Lower leg skin (tissue), 4 donors: ENCODE results near the gene DNAL4. TPM values are rescaled to one million over a fixed set of nuclear protein-coding genes. Genes with fewer than 3 reads are reported as not detected.

Experiments
- DNase-seq, 2 donors: peaks; one replicate each; pipeline ENCODE4 v3.0.0-alpha.2; 2019; ENCODE audit warnings: low spot score in 2 of 2
- H3K4me3 ChIP-seq: fragments of 200-600 bp; sonication (generic); 2 replicates; pipeline ENCODE4 v1.5.1; 2017; ENCODE audit warnings: mild to moderate bottlenecking, low read depth; ENCODE audit not compliant: poor library complexity, severe bottlenecking
- CTCF ChIP-seq, 3 donors: fragments of 450-650 bp; IDR thresholded peaks; one replicate each; pipeline ENCODE4 v1.5.1; 2016; ENCODE audit warnings: antibody characterized with exemption in 3 of 3, mild to moderate bottlenecking in 3 of 3, moderate library complexity in 2 of 3
- POLR2A ChIP-seq, 2 donors: fragments of 450-650 bp; IDR thresholded peaks; one replicate each; pipeline ENCODE4 v1.6.1; 2016 to 2017; ENCODE audit warnings: antibody characterized with exemption in 2 of 2, mild to moderate bottlenecking in 1 of 2, moderate library complexity in 1 of 2
- WGBS, 2 donors: methylation state at CpG; one replicate each; pipeline ENCODE4 v1.1.5; 2018; 5-methylcytosine and 5-hydroxymethylcytosine counted together
- intact Hi-C: fragments of 100-400 bp; cut with DNase I; formaldehyde crosslinking; loops from one replicate; pipeline ENCODE4 v1.15.0; 2023; ENCODE audit warnings: low total_unique reads
- total RNA-seq, 4 donors: library from RNA; depleted of rRNA; stranded (reverse); fragments of >200 nt; gene quantifications; one replicate each; pipeline ENCODE4 v1.1.0, GENCODE V29; 2016

The DNAL4 gene
- total RNA-seq, 4 donors from 2014 or later, result 15.3 to 24.2 (median 23.7) TPM

- no peak for DNase-seq
- H3K4me3 ChIP-seq, result no peak overlapping the region
- TF ChIP-seq CTCF (IDR thresholded peaks at IDR 0.05), result no peak
- TF ChIP-seq POLR2A (IDR thresholded peaks at IDR 0.05), result no peak
- intact Hi-C loops, result no loop called here
- WGBS, 2 donors, result 80% methylated on average over 4 of the region's 4 CpGs
Measured at GRCh38 chr22:38757464-38757757, 36.5 kb downstream of the DNAL4 start.

DNA sequence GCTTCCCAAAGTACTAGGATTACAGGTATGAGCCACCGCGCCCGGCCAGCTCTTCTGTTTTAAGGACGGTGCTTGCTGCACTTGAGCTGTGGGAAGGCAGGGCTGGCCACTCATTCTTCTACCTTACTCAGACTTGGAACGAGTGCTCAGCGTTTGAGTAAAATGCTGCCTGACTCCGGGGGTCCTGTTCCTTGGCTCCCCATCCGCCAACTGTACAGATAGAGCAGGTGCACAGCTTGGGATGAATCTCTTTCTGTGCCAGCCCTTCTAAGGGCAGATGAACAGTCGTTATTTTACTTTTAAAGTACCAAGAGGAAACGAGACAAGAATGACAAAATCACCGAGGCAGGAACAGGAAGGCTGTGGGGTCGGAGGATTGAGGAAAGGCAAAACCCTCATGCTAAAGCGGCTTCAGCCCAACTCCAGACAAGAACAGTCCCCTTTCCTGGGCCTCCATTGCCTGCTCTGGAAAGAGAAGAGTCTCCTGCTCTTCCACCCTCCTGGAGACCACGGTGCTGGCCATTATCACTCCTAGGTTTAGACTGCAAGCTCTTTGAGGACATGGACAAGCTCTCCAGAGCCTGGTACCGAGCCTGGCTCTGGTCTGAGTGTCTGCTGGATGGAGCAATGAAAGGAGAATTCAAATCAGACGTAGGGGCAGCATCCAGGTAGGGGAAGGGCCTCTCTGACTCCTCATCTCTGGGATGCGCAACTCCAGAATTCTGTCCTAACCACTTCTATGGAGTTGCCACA, 37.1 kb downstream of the DNAL4 start:
- DNase-seq, result no peak
- TF ChIP-seq POLR2A (IDR thresholded peaks at IDR 0.05) (no peak), CTCF (IDR thresholded peaks at IDR 0.05) (no peak)
- H3K4me3 ChIP-seq, result no peak overlapping the region
- 69 to 74% methylated on average over 17 of the region's 17 CpGs for WGBS, 2 donors
- intact Hi-C loops, result no loop called here

DNA sequence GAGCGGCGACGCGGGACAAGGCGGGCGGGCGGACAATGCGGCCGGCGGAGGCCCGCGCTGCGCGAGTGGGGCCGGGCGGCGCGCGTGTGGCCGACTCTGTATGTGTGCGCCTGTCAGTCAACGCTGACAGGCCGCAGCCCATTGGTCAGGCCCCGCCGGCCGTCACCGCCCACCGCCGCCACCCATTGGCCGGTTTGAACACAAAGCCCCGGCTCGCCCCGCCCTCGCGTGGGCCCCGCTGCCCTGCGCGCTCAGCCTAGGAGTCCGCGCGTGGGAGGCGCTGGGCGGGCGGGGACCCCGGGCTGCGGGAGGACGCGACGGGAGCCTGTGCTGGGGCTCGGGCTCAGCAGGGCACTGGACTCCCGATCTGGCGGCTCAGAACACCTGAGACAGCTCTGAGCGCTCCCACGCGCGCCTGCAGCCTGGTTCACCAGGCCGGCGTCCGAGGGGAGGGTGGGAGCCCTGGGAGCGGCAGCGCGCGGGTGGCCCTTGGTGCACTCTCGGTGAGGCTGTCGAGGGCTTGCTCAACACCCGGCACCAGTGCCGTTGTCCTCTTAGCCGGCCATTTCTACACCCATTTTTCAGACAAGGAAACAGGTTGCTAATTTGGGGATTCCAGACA, 37.9 kb downstream of the DNAL4 start, which contains the start of gene SUN2:
Gene SUN2, minus strand, starts transcription at position 88 of the 622 bp plus-strand sequence. CDS start 3,370 bp downstream, outside the sequence.
- H3K4me3 ChIP-seq, result peak within 1 kb of the TSS; percentile 44
- 1% methylated on average over 16 to 35 of the region's 68 CpGs for WGBS, 2 donors
- TF ChIP-seq POLR2A (IDR thresholded peaks at IDR 0.05) (no peak), CTCF (IDR thresholded peaks at IDR 0.05) (no peak)
- intact Hi-C loops, result no loop called here
- DNase-seq, result peak; percentile 91 to 99

GRCh38 chr22:38755155-38755910, 38.6 kb downstream of the DNAL4 start:
- peak; percentile 86 to 98 for DNase-seq
- 0% methylated on average over 10 to 15 of the region's 74 CpGs for WGBS, 2 donors
- peak overlapping the region; percentile 44 for H3K4me3 ChIP-seq
- intact Hi-C loops, result no loop called here
- peak in 1 of 3 donors; percentile 24 for TF ChIP-seq CTCF (IDR thresholded peaks at IDR 0.05)
- no peak for TF ChIP-seq POLR2A (IDR thresholded peaks at IDR 0.05)

GRCh38 chr22:38754751-38755154, 39.2 kb downstream of the DNAL4 start:
- peak; percentile 56 to 92 for DNase-seq
- TF ChIP-seq POLR2A (IDR thresholded peaks at IDR 0.05) (no peak), CTCF (IDR thresholded peaks at IDR 0.05) (no peak)
- 3 to 7% methylated on average over 12 of the region's 12 CpGs for WGBS, 2 donors
- intact Hi-C loops, result no loop called here
- H3K4me3 ChIP-seq, result peak overlapping the region; percentile 44
